Stomach smooth muscle (tissue), 2 donors: ENCODE measurements around the gene ZGLP1.

Experiments used
- H3K27ac ChIP-seq: one replicate; pipeline ENCODE4 v1.7.0; 2013; ENCODE audit warnings: mild to moderate bottlenecking, low read length, inconsistent platforms
- H3K27me3 ChIP-seq, 2 donors: one replicate each; pipeline ENCODE4 v1.7.0; 2013; ENCODE audit warnings: low read length in 2 of 2; ENCODE audit not compliant: insufficient read depth in 2 of 2, control insufficient read depth in 1 of 2
- H3K36me3 ChIP-seq, 2 donors: one replicate each; pipeline ENCODE4 v1.7.0; 2013; ENCODE audit warnings: low read length in 2 of 2; ENCODE audit not compliant: control insufficient read depth in 2 of 2, insufficient read depth in 2 of 2
- H3K4me1 ChIP-seq: one replicate; pipeline ENCODE4 v1.7.0; 2013; ENCODE audit warnings: low read length; ENCODE audit not compliant: control insufficient read depth, insufficient read depth
- H3K4me3 ChIP-seq, 2 donors: one replicate each; pipeline ENCODE4 v1.7.0; 2013; ENCODE audit warnings: low read length in 2 of 2
- H3K9ac ChIP-seq, 2 donors: one replicate each; pipeline ENCODE4 v1.7.0; 2013; ENCODE audit warnings: low read length in 2 of 2, mild to moderate bottlenecking in 1 of 2
- H3K9me3 ChIP-seq, 2 donors: one replicate each; pipeline ENCODE4 v1.7.0; 2013; ENCODE audit warnings: low read length in 2 of 2; ENCODE audit not compliant: control insufficient read depth in 2 of 2
- donor health status: healthy.
- donor health status: Pancreatic carcinoma.

Gene ZGLP1

GRCh38 chr19:10325732-10326131, 16.1 kb upstream of the ZGLP1 start:
- peaks cover 53 to 58% of the 10 kb centered on the region in 2 donors for H3K36me3 ChIP-seq

GRCh38 chr19:10321874-10322835, 12.5 kb upstream of the ZGLP1 start:
- Histone ChIP-seq H3K4me3 (no peak overlapping the region), H3K27ac (no peak overlapping the region), H3K4me1 (no peaks in the 10 kb centered on the region), H3K27me3 (no peaks in the 10 kb centered on the region), H3K9ac (no peak overlapping the region), H3K9me3 (no peaks in the 10 kb centered on the region), H3K36me3 (peaks cover 40 to 49% of the 10 kb centered on the region in 2 donors)

More at GRCh38 chr19:10325732-10326131, 16.1 kb upstream of the ZGLP1 start:
- H3K9me3 ChIP-seq = no peaks in the 10 kb centered on the region
- H3K9ac ChIP-seq = no peak overlapping the region
- no peaks in the 10 kb centered on the region for H3K27me3 ChIP-seq
- H3K4me3 ChIP-seq = no peak overlapping the region
- H3K27ac ChIP-seq = no peak overlapping the region
- no peaks in the 10 kb centered on the region for H3K4me1 ChIP-seq

DNA sequence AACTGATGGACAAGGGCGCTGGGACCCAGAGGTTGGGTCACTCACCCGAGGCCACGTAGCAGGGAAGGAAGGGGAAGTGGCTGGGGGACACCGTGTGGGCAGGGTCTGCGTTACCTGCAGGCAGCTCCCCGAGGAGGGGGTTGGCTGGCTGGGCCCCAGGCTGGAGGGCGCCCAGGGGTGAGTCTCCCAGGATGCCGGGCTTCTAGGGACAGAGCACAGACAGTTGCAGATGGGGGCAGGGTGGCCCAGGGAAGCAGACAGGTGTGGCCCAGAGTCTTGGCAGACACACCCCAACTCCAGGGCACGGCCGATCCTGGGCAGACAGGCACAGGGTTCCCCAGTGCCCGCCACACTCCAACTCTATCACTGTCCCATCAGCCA, 11.8 kb upstream of the ZGLP1 start:
- H3K36me3 ChIP-seq = peaks cover 37 to 50% of the 10 kb centered on the region in 2 donors
- no peaks in the 10 kb centered on the region for H3K9me3 ChIP-seq
- no peaks in the 10 kb centered on the region for H3K27me3 ChIP-seq
- no peak overlapping the region for H3K27ac ChIP-seq
- no peaks in the 10 kb centered on the region for H3K4me1 ChIP-seq
- no peak overlapping the region for H3K4me3 ChIP-seq
- no peak overlapping the region for H3K9ac ChIP-seq

- H3K27me3 ChIP-seq = no peaks in the 10 kb centered on the region
- no peak overlapping the region for H3K4me3 ChIP-seq
- no peaks in the 10 kb centered on the region for H3K9me3 ChIP-seq
- no peak overlapping the region for H3K9ac ChIP-seq
- peaks cover 6% of the 10 kb centered on the region for H3K4me1 ChIP-seq
- H3K36me3 ChIP-seq = peaks cover 34 to 48% of the 10 kb centered on the region in 2 donors
- no peak overlapping the region for H3K27ac ChIP-seq
These were observed 11.2 kb upstream of the ZGLP1 start for GRCh38 chr19:10320602-10321416.

DNA sequence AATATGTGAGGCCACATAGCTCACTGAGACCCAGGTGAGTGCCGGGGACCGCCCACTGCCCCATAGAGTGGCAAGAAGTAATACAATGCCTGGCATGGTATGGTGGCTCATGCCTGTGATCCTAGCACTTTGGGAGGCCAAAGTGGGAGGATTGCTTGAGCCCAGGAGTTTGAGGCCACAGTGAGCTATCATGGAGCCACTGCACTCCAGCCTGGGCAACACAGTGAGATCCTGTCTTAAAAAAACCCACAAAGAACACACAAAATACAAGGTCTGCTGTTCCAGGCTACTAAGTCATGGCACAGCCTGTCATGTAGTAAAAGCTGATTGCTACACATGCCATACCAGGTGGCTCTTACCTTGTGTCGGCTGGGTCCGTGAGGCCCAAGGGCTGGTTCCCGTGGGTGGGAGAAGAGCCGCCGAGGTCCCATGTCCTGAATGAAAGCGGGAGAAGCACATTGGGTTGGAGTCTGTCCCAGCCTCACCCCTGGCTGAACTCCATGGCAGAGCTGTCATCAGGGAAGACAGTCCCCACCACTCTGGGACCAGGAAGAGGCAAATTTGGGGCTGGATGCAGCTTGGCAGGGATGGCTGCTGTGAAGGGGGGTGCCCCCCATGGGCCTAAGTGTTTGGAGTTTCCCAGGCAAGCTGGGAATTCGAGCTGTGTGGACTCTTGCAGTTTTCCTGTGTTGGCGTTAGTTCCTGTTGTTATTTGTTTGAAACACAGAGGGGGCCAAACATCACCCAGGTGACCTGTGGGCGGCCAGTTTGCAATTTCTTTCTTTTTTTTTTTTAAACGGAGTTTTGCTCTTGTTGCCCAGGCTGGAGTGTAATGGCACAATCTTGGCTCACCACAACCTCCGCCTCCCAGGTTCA, 9.4 kb upstream of the ZGLP1 start:
- no peaks in the 10 kb centered on the region for H3K27me3 ChIP-seq
- H3K9ac ChIP-seq = no peak overlapping the region
- peaks cover 27 to 45% of the 10 kb centered on the region in 2 donors for H3K36me3 ChIP-seq

GRCh38 chr19:10317857-10318462, 8.3 kb upstream of the ZGLP1 start:
- Histone ChIP-seq H3K36me3 (peaks cover 24 to 43% of the 10 kb centered on the region in 2 donors), H3K9ac (no peak overlapping the region), H3K27ac (no peak overlapping the region), H3K9me3 (no peaks in the 10 kb centered on the region), H3K4me3 (no peak overlapping the region), H3K4me1 (peaks cover 12% of the 10 kb centered on the region), H3K27me3 (no peaks in the 10 kb centered on the region)

More for the DNA sequence above, 9.4 kb upstream of the ZGLP1 start:
- Histone ChIP-seq H3K4me1 (peaks cover 12% of the 10 kb centered on the region), H3K4me3 (no peak overlapping the region), H3K27ac (no peak overlapping the region), H3K9me3 (no peaks in the 10 kb centered on the region)

DNA sequence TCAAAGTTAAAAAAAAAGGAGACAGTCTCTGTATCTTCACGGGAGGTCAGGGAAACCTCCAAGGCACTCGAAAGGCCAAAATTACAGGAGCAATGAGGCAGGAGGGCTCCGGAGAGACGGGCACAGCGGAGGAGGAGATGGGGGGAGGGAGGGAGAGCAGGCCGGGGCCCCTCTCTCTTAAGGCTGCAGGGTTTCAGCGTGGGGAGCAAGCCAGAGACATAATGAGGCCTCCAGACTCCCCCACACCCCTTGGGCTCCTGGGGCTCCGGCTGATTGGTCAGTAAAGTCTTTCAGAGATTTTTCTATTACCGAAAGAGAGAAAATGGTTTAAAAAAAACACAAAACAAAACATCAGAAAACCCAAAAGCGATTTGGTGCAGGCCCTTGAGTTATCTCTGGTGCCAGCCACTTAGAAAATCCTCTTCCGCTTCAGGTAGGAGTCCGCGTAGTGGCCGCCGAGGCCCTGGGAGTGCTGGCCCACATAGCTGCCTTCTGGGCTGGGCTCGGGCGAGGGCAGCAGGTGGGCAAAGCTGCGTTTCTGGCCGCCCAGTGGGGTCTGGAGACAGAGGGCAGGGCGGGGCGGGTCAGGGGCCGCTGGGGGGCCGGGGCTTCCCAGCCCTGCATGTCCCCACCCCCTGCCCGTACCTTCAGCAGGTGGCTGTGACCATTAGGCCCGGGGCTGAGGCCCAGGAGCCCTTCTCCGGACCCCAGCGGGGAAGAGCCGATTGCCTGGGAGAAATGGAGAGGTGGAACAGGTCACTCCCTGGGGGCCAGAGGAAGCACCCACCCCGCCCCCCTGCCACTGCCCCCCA, 7.6 kb upstream of the ZGLP1 start:
- Histone ChIP-seq H3K27me3 (no peaks in the 10 kb centered on the region), H3K9me3 (no peaks in the 10 kb centered on the region), H3K4me1 (peaks cover 12% of the 10 kb centered on the region), H3K9ac (no peak overlapping the region), H3K4me3 (no peak overlapping the region), H3K36me3 (peaks cover 23 to 38% of the 10 kb centered on the region in 2 donors), H3K27ac (no peak overlapping the region)

- no peak overlapping the region for H3K27ac ChIP-seq
- peak overlapping the region in 1 of 2 donors; percentile 79 for H3K9ac ChIP-seq
- peaks cover 16 to 31% of the 10 kb centered on the region in 2 donors for H3K36me3 ChIP-seq
- no peaks in the 10 kb centered on the region for H3K9me3 ChIP-seq
- peak overlapping the region; percentile 85 to 91 for H3K4me3 ChIP-seq
- peaks cover 12% of the 10 kb centered on the region for H3K4me1 ChIP-seq
- H3K27me3 ChIP-seq = no peaks in the 10 kb centered on the region
These were observed 6.8 kb upstream of the ZGLP1 start for GRCh38 chr19:10316229-10317044.
